Calu3 (cell line): Measurements from ENCODE around the gene CTNNA2. TPM values are rescaled to one million over a fixed set of nuclear protein-coding genes. Genes with fewer than 3 reads are reported as not detected.

Experiments
- BruUV-seq: library from RNA; stranded (reverse); fragments of 400-500 nt; replicated peaks from 2 replicates; lab custom pipeline; 2021; lab: Mats Ljungman, UMichigan
- CTCF ChIA-PET: fragments of 300-600 bp; sonication (Branson Sonifier 250); formaldehyde crosslinking; loops from one replicate; lab custom pipeline; 2022; ENCODE audit warnings: antibody characterized with exemption; lab: Charles Lee
- DNase-seq: peaks from one replicate; pipeline ENCODE4 v3.0.0; 2022
- H3K27ac Mint-ChIP-seq: one replicate; pipeline ENCODE4 v1.8.0; 2022; ENCODE audit warnings: mixed read lengths; ENCODE audit not compliant: unreplicated experiment
- H3K27me3 Mint-ChIP-seq: one replicate; pipeline ENCODE4 v1.8.0; 2022; ENCODE audit warnings: mixed read lengths; ENCODE audit not compliant: unreplicated experiment
- H3K36me3 Mint-ChIP-seq: one replicate; pipeline ENCODE4 v1.8.0; 2022; ENCODE audit warnings: mild to moderate bottlenecking, moderate library complexity, mixed read lengths; ENCODE audit not compliant: insufficient read depth, unreplicated experiment
- H3K4me1 Mint-ChIP-seq: one replicate; pipeline ENCODE4 v1.8.0; 2022; ENCODE audit warnings: mild to moderate bottlenecking, low read depth, mixed read lengths; ENCODE audit not compliant: unreplicated experiment
- H3K4me3 Mint-ChIP-seq: one replicate; pipeline ENCODE4 v1.8.0; 2022; ENCODE audit warnings: mild to moderate bottlenecking, low read depth, moderate library complexity, mixed read lengths; ENCODE audit not compliant: unreplicated experiment
- H3K9me3 Mint-ChIP-seq: one replicate; pipeline ENCODE4 v1.8.0; 2022; ENCODE audit warnings: low read depth, mixed read lengths; ENCODE audit not compliant: unreplicated experiment
- intact Hi-C: fragments of 100-400 bp; cut with micrococcal nuclease; formaldehyde crosslinking; loops from one replicate; pipeline ENCODE4 v1.10.0; 2022; ENCODE audit not compliant: unreplicated experiment
- total RNA-seq: library from RNA; stranded (reverse); gene quantifications from 2 replicates; pipeline ENCODE4 v1.2.3, GENCODE V29; 2022
- TF ChIP-seq, protein P1 (sequence below): fragments of 200-600 bp; IDR thresholded peaks from one replicate; pipeline ENCODE4 v1.8.0; 2022; ENCODE audit warnings: antibody characterized with exemption; ENCODE audit not compliant: unreplicated experiment

The CTNNA2 gene
- total RNA-seq, 1 experiment from 2014 or later: not detected

DNA sequence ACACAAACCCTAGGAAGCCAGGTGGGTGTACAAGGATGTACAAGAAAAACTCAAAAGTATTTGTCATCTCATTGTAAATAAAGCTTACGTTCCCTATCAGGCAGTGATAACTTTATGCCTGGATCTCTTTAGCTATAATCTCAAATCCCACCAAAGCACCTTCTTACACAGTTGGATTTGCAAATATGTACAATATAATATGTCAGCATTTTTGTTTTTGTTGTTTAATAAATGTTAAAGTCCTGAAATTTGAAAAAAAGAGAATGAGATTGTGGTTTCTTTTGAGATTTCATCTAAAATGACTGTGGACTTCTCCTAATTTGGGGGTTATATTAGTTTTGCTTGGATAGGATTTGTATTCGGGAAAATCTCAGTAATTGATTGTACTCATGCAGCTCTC, 709.8 kb downstream of the CTNNA2 start:
- H3K36me3 Mint-ChIP-seq: no peaks in the 10 kb centered on the region
- TF ChIP-seq, protein P1, sequence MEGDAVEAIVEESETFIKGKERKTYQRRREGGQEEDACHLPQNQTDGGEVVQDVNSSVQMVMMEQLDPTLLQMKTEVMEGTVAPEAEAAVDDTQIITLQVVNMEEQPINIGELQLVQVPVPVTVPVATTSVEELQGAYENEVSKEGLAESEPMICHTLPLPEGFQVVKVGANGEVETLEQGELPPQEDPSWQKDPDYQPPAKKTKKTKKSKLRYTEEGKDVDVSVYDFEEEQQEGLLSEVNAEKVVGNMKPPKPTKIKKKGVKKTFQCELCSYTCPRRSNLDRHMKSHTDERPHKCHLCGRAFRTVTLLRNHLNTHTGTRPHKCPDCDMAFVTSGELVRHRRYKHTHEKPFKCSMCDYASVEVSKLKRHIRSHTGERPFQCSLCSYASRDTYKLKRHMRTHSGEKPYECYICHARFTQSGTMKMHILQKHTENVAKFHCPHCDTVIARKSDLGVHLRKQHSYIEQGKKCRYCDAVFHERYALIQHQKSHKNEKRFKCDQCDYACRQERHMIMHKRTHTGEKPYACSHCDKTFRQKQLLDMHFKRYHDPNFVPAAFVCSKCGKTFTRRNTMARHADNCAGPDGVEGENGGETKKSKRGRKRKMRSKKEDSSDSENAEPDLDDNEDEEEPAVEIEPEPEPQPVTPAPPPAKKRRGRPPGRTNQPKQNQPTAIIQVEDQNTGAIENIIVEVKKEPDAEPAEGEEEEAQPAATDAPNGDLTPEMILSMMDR: no peak
- CTCF ChIA-PET: no interaction called here
- H3K4me3 Mint-ChIP-seq: no peak overlapping the region
- no peak for DNase-seq
- no TSS peak for BruUV-seq
- no peaks in the 10 kb centered on the region for H3K27me3 Mint-ChIP-seq
- intact Hi-C loops: no loop called here
- no peak overlapping the region for H3K27ac Mint-ChIP-seq
- peaks cover 9% of the 10 kb centered on the region for H3K9me3 Mint-ChIP-seq
- H3K4me1 Mint-ChIP-seq: no peaks in the 10 kb centered on the region

GRCh38 chr2:80231421-80231820, 718.6 kb downstream of the CTNNA2 start:
- intact Hi-C loops: no loop called here
- DNase-seq: no peak
- Mint-ChIP-seq H3K36me3 (no peaks in the 10 kb centered on the region), H3K27me3 (no peaks in the 10 kb centered on the region), H3K9me3 (peaks cover 8% of the 10 kb centered on the region), H3K4me1 (no peaks in the 10 kb centered on the region), H3K27ac (no peak overlapping the region), H3K4me3 (no peak overlapping the region)
- TF ChIP-seq, protein P1: no peak
- BruUV-seq: no TSS peak
- CTCF ChIA-PET: no interaction called here

GRCh38 chr2:80233333-80233732, 720.5 kb downstream of the CTNNA2 start:
- Mint-ChIP-seq H3K27me3 (no peaks in the 10 kb centered on the region), H3K4me3 (no peak overlapping the region), H3K4me1 (no peaks in the 10 kb centered on the region), H3K9me3 (peaks cover 5% of the 10 kb centered on the region), H3K27ac (no peak overlapping the region), H3K36me3 (no peaks in the 10 kb centered on the region)
- no TSS peak for BruUV-seq
- CTCF ChIA-PET: no interaction called here
- TF ChIP-seq, protein P1: no peak
- intact Hi-C loops: no loop called here
- no peak for DNase-seq

DNA sequence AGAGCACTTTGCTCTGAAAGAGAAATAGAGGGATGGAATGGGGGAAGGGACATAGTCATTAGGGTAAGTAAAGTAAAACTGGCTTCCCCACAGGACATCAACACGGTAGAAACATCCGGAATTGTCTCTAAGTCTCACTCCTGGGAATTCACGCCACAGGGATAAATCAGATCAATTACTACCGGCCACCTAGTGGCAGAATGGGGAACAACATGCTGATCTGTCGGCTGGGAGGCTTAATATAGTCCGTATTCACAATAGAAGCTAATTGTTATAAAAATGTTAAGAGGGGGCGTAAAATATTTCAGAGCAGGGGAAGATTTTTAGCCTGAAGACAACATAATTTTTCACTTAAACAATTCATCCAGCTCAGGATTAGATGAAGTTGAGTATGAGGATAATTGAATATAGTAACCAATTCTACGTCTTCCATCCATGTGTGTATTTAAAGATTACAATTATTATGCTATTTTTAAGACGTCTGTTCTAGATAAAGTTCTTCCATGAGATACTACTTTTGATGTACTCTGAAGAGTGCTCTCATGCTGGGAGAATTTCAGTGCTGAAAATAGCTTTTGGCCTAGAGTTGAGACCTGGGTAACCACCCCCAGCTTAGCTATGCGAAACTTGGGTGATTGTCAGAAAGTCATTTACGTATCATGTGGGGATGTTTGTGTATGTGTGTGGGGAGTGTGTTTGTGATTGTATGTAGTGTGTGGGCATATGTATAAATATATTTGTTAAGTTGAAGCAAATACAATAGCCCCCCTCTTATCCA, 726.0 kb downstream of the CTNNA2 start:
- no peaks in the 10 kb centered on the region for H3K27me3 Mint-ChIP-seq
- peak; percentile 25 for DNase-seq
- no TSS peak for BruUV-seq
- H3K36me3 Mint-ChIP-seq: no peaks in the 10 kb centered on the region
- no peak overlapping the region for H3K4me3 Mint-ChIP-seq
- no peak overlapping the region for H3K27ac Mint-ChIP-seq
- TF ChIP-seq, protein P1: peak; percentile 49
- CTCF ChIA-PET: no interaction called here
- intact Hi-C loops: no loop called here
- H3K4me1 Mint-ChIP-seq: no peaks in the 10 kb centered on the region
- H3K9me3 Mint-ChIP-seq: peaks cover 6% of the 10 kb centered on the region
